Measurements from ENCODE around the gene PACS1.

The PACS1 gene

DNA sequence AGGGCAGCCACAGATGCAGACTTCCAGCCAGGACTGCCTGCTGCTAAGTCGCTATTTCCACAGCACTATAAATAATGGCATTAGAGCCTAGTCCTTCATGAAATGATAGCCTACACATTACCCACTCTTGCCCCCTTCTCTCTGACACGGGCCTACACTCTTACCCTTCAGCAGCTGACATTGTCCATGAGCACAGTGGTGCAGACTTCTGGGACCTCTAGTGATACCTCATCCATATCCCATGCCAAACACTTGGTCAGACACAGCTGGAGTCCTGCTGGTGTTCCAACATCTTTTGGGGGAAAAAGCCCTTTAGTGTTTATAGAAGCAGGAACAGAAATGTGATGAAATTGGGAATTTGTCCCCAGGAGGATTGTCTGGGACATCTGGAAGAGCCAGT lies 155.0 kb downstream of the PACS1 start:
- H3K36me3 ChIP-seq (ENCODE audit: insufficient read depth, low read depth, low read length) = no peaks in the 10 kb centered on the region
- no peaks in the 10 kb centered on the region for H3K27me3 ChIP-seq (ENCODE audit: insufficient read depth, low read length)
- no peak overlapping the region for H3K4me3 ChIP-seq (ENCODE audit: low read length)
- H3K9me3 ChIP-seq (ENCODE audit: insufficient read depth, low read depth, low read length) = no peaks in the 10 kb centered on the region
- no peak overlapping the region for H3K9ac ChIP-seq (ENCODE audit: low read depth, low read length)
- peaks cover 4% of the 10 kb centered on the region; the same call in 1 of the 2 replicates for H3K4me1 ChIP-seq (ENCODE audit: insufficient read depth, low read length)
- H3K27ac ChIP-seq (ENCODE audit: low read length) = no peak overlapping the region

DNA sequence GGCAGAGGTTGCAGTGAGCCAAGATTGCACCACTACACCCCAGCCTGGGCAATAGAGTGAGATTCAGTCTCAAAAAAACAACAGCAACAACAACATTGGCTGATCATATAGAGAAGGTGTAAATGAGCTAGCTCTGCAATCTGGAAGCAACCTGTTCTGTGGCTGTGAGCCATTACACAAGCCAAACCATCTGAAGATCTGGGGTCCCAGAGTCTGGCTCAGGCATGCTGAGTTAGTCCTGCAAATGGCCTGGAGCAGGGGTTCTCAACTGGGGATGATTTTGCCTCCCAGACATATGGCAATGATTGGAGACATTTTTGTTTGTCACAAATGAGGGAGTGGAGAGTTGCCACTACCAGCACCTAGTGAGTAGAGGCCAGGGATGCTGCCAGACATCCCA lies 156.0 kb downstream of the PACS1 start:
- Histone ChIP-seq H3K36me3 (ENCODE audit: insufficient read depth, low read depth, low read length) (no peaks in the 10 kb centered on the region), H3K4me3 (ENCODE audit: low read length) (no peak overlapping the region), H3K27ac (ENCODE audit: low read length) (no peak overlapping the region), H3K4me1 (ENCODE audit: insufficient read depth, low read length) (peaks cover 4% of the 10 kb centered on the region; the same call in 1 of the 2 replicates), H3K9ac (ENCODE audit: low read depth, low read length) (no peak overlapping the region), H3K27me3 (ENCODE audit: insufficient read depth, low read length) (no peaks in the 10 kb centered on the region), H3K9me3 (ENCODE audit: insufficient read depth, low read depth, low read length) (no peaks in the 10 kb centered on the region)

DNA sequence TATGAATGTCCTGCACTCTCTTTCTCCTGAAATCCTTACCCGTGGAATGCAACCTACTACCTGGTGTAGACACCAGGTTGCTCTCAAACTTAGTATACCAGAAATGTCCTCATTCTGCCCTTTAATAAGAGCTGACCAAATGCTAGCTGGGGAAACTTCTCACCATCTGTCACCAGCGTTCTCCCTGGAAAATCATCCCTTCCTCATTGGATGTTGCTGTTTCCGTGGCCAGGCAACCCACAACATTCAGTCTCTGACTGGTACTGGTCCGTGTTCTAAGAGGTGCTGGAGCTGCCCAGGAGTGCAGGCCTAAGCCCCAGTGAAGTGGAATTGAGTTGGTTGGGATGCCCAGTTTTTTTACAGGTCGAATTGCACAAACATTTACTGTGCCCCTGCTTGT lies 157.6 kb downstream of the PACS1 start:
- H3K27ac ChIP-seq (ENCODE audit: low read length) = no peak overlapping the region
- H3K36me3 ChIP-seq (ENCODE audit: insufficient read depth, low read depth, low read length) = peaks cover 2% of the 10 kb centered on the region; the same call in 1 of the 2 replicates
- peaks cover 6% of the 10 kb centered on the region; the same call in 1 of the 2 replicates for H3K4me1 ChIP-seq (ENCODE audit: insufficient read depth, low read length)
- no peak overlapping the region for H3K4me3 ChIP-seq (ENCODE audit: low read length)
- H3K9ac ChIP-seq (ENCODE audit: low read depth, low read length) = no peak overlapping the region
- no peaks in the 10 kb centered on the region for H3K27me3 ChIP-seq (ENCODE audit: insufficient read depth, low read length)
- no peaks in the 10 kb centered on the region for H3K9me3 ChIP-seq (ENCODE audit: insufficient read depth, low read depth, low read length)

- Histone ChIP-seq H3K36me3 (ENCODE audit: insufficient read depth, low read depth, low read length) (peaks cover 4% of the 10 kb centered on the region; the same call in 1 of the 2 replicates), H3K4me1 (ENCODE audit: insufficient read depth, low read length) (peaks cover 6% of the 10 kb centered on the region; the same call in 1 of the 2 replicates), H3K27ac (ENCODE audit: low read length) (no peak overlapping the region), H3K27me3 (ENCODE audit: insufficient read depth, low read length) (no peaks in the 10 kb centered on the region), H3K9ac (ENCODE audit: low read depth, low read length) (0 out of 2 replicates have a peak overlapping the region, but pooled peaks have one; percentile 34), H3K9me3 (ENCODE audit: insufficient read depth, low read depth, low read length) (no peaks in the 10 kb centered on the region), H3K4me3 (ENCODE audit: low read length) (no peak overlapping the region)
Measured at GRCh38 chr11:66228521-66228920, 158.4 kb downstream of the PACS1 start.

DNA sequence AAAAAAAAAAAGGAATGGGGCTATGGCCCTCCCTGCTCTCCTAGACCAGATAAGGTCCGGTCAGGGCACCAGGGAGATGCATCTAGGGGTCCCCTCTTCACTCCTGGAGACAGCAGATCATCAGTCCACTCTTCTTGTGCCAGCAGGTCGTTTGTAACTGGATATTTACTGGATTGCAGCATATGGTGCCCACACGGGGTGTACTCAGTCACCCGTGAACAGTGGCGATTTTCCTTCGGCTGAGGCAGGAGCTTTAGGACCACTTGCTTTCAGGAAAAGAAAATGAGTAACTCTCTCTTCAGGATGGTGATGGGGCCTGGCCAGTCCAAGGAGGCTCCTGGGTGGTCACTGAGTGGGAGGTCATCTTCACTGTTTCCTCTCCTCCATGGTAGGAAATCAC lies 160.1 kb downstream of the PACS1 start:
- H3K27me3 ChIP-seq (ENCODE audit: insufficient read depth, low read length) = no peaks in the 10 kb centered on the region

GRCh38 chr11:66230978-66231377 lies 160.9 kb downstream of the PACS1 start:
- Histone ChIP-seq H3K27me3 (ENCODE audit: insufficient read depth, low read length) (no peaks in the 10 kb centered on the region), H3K9ac (ENCODE audit: low read depth, low read length) (0 out of 2 replicates have a peak overlapping the region, but pooled peaks have one; percentile 20), H3K27ac (ENCODE audit: low read length) (no peak overlapping the region), H3K4me1 (ENCODE audit: insufficient read depth, low read length) (peaks cover 6% of the 10 kb centered on the region; the same call in 1 of the 2 replicates), H3K9me3 (ENCODE audit: insufficient read depth, low read depth, low read length) (no peaks in the 10 kb centered on the region), H3K36me3 (ENCODE audit: insufficient read depth, low read depth, low read length) (peaks cover 16% of the 10 kb centered on the region), H3K4me3 (ENCODE audit: low read length) (no peak overlapping the region)

More for the DNA sequence above, 160.1 kb downstream of the PACS1 start:
- H3K4me1 ChIP-seq (ENCODE audit: insufficient read depth, low read length) = peaks cover 6% of the 10 kb centered on the region; the same call in 1 of the 2 replicates
- H3K27ac ChIP-seq (ENCODE audit: low read length) = no peak overlapping the region
- peaks cover 12% of the 10 kb centered on the region for H3K36me3 ChIP-seq (ENCODE audit: insufficient read depth, low read depth, low read length)
- H3K9me3 ChIP-seq (ENCODE audit: insufficient read depth, low read depth, low read length) = no peaks in the 10 kb centered on the region
- H3K9ac ChIP-seq (ENCODE audit: low read depth, low read length) = no peak overlapping the region
- H3K4me3 ChIP-seq (ENCODE audit: low read length) = no peak overlapping the region

- Histone ChIP-seq H3K9ac (ENCODE audit: low read depth, low read length) (peak overlapping the region; percentile 20; the same call in 1 of the 2 replicates), H3K27me3 (ENCODE audit: insufficient read depth, low read length) (no peaks in the 10 kb centered on the region), H3K27ac (ENCODE audit: low read length) (no peak overlapping the region), H3K9me3 (ENCODE audit: insufficient read depth, low read depth, low read length) (no peaks in the 10 kb centered on the region), H3K36me3 (ENCODE audit: insufficient read depth, low read depth, low read length) (peaks cover 21% of the 10 kb centered on the region), H3K4me3 (ENCODE audit: low read length) (no peak overlapping the region), H3K4me1 (ENCODE audit: insufficient read depth, low read length) (peaks cover 6% of the 10 kb centered on the region; the same call in 1 of the 2 replicates)
Measured at GRCh38 chr11:66231561-66231960, 161.5 kb downstream of the PACS1 start.

DNA sequence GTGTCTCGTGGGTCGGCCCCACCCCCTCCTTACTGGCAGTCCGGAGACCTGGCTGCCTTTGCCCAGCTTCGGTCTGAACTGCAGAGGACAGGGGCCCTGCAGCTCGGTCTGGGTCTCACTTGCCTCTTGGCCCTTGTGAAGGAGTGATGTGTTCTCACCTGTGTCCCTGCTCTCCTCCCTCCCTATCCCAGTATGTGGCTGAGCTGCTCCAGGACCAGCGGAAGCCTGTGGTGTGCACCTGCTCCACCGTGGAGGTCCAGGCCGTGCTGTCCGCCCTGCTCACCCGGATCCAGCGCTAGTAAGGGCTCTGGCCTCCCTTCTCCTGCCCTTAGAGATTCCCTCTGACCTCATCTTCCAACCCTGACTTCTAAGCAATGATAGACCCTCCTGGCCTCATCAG lies 162.7 kb downstream of the PACS1 start:
- H3K9ac ChIP-seq (ENCODE audit: low read depth, low read length) = no peak overlapping the region

DNA sequence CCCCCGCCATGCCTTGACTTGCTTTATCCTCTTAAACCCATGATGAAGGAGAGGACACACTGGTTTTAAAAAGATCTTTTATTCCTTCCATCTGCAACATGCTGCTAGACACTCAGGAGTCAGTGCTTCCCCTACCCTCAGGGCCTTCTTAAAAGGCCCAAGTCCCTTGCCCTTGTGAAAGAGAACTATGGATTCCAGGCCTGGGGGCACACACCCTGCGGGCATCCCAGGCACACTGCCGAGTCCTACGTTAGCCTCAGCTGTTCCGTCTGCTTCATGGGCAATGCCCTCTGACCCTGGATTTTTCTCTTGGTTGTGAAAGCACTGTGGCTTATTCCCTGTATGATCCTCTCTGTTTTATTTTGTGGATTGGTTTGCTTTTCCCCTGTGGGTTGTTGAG lies 163.2 kb downstream of the PACS1 start:
- H3K27ac ChIP-seq (ENCODE audit: low read length) = no peak overlapping the region
- peaks cover 6% of the 10 kb centered on the region; the same call in 1 of the 2 replicates for H3K4me1 ChIP-seq (ENCODE audit: insufficient read depth, low read length)
- H3K4me3 ChIP-seq (ENCODE audit: low read length) = no peak overlapping the region
- H3K27me3 ChIP-seq (ENCODE audit: insufficient read depth, low read length) = no peaks in the 10 kb centered on the region
- no peak overlapping the region for H3K9ac ChIP-seq (ENCODE audit: low read depth, low read length)
- peaks cover 21% of the 10 kb centered on the region for H3K36me3 ChIP-seq (ENCODE audit: insufficient read depth, low read depth, low read length)
- no peaks in the 10 kb centered on the region for H3K9me3 ChIP-seq (ENCODE audit: insufficient read depth, low read depth, low read length)

More for the DNA sequence above, 162.7 kb downstream of the PACS1 start:
- Histone ChIP-seq H3K27ac (ENCODE audit: low read length) (no peak overlapping the region), H3K27me3 (ENCODE audit: insufficient read depth, low read length) (no peaks in the 10 kb centered on the region), H3K9me3 (ENCODE audit: insufficient read depth, low read depth, low read length) (no peaks in the 10 kb centered on the region), H3K4me1 (ENCODE audit: insufficient read depth, low read length) (peaks cover 6% of the 10 kb centered on the region; the same call in 1 of the 2 replicates), H3K36me3 (ENCODE audit: insufficient read depth, low read depth, low read length) (peaks cover 21% of the 10 kb centered on the region), H3K4me3 (ENCODE audit: low read length) (no peak overlapping the region)

DNA sequence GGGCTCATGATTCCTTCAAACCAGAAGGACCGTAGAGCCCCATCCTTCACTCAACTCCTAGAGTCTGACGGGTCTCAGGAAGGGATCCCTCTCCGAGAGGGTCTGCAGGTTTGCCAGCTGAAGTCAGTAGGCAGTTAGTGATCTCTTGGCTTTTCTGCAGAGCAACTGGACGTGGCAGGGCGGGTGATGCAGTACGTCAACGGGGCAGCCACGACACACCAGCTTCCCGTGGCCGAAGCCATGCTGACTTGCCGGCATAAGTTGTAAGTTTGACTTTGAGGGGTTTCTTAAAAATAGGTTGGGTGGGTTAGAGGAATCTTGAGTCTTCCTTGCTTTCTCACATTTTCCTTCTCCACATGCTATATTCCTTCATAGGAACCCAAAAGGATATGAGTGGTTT lies 165.1 kb downstream of the PACS1 start:
- Histone ChIP-seq H3K36me3 (ENCODE audit: insufficient read depth, low read depth, low read length) (peaks cover 21% of the 10 kb centered on the region), H3K27ac (ENCODE audit: low read length) (no peak overlapping the region), H3K4me3 (ENCODE audit: low read length) (no peak overlapping the region), H3K9ac (ENCODE audit: low read depth, low read length) (no peak overlapping the region), H3K9me3 (ENCODE audit: insufficient read depth, low read depth, low read length) (no peaks in the 10 kb centered on the region), H3K27me3 (ENCODE audit: insufficient read depth, low read length) (no peaks in the 10 kb centered on the region), H3K4me1 (ENCODE audit: insufficient read depth, low read length) (peaks cover 3% of the 10 kb centered on the region; the same call in 1 of the 2 replicates)

DNA sequence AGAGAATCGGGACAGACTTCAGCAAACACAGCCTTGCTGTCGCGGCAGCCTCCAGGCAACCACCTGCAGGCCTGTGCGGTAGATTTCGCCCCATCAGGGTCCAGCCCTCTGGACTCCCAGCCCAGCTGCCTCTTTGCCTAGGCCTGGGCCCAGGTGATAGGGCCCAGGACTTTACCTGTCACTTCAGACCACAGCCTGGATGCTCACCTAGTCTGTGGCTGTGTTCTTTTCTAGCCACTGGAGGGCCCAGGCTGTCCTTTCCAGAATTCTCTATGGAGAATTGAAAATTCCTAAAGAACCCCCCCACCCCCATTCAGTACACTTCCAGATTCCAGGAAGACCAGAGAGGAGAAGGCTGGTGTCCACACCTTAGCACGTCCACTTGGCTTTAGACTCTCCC lies 167.8 kb downstream of the PACS1 start:
- no peaks in the 10 kb centered on the region for H3K9me3 ChIP-seq (ENCODE audit: insufficient read depth, low read depth, low read length)
- H3K9ac ChIP-seq (ENCODE audit: low read depth, low read length) = no peak overlapping the region
- H3K36me3 ChIP-seq (ENCODE audit: insufficient read depth, low read depth, low read length) = peaks cover 18% of the 10 kb centered on the region
- no peaks in the 10 kb centered on the region for H3K27me3 ChIP-seq (ENCODE audit: insufficient read depth, low read length)
- H3K4me3 ChIP-seq (ENCODE audit: low read length) = no peak overlapping the region
- H3K27ac ChIP-seq (ENCODE audit: low read length) = no peak overlapping the region
- no peaks in the 10 kb centered on the region for H3K4me1 ChIP-seq (ENCODE audit: insufficient read depth, low read length)

- Histone ChIP-seq H3K27me3 (ENCODE audit: insufficient read depth, low read length) (no peaks in the 10 kb centered on the region), H3K9me3 (ENCODE audit: insufficient read depth, low read depth, low read length) (no peaks in the 10 kb centered on the region), H3K27ac (ENCODE audit: low read length) (no peak overlapping the region), H3K4me1 (ENCODE audit: insufficient read depth, low read length) (no peaks in the 10 kb centered on the region), H3K36me3 (ENCODE audit: insufficient read depth, low read depth, low read length) (peaks cover 16% of the 10 kb centered on the region), H3K9ac (ENCODE audit: low read depth, low read length) (no peak overlapping the region), H3K4me3 (ENCODE audit: low read length) (no peak overlapping the region)
Measured at GRCh38 chr11:66238786-66239413, 168.8 kb downstream of the PACS1 start.

All from iPS-20b (cell line).